GM18858 (cell line): ENCODE measurements around the gene TTC34.
"Not testable (repeated sequence)": the region's sequence is repeated elsewhere in the genome, so short reads cannot be mapped to it uniquely, and the experiment has no call there.

Source experiments
- ATAC-seq: cut with Tn5 transposase; IDR thresholded peaks from one replicate; pipeline ENCODE4 v1.9.1; 2021; ENCODE audit not compliant: unreplicated experiment

Gene TTC34

GRCh38 chr1:2778220-2778592 lies 23.3 kb downstream of the TTC34 start:
- ATAC-seq = no peak

GRCh38 chr1:2777424-2778219 lies 23.9 kb downstream of the TTC34 start:
- no peak for ATAC-seq

GRCh38 chr1:2775333-2775732 lies 26.2 kb downstream of the TTC34 start:
- not testable (repeated sequence) for ATAC-seq

GRCh38 chr1:2768052-2768451 lies 33.4 kb downstream of the TTC34 start:
- ATAC-seq = not testable (repeated sequence)

- ATAC-seq = not testable (repeated sequence)
Observed at GRCh38 chr1:2759433-2759832, 42.1 kb downstream of the TTC34 start.

- not testable (repeated sequence) for ATAC-seq
Observed at GRCh38 chr1:2757519-2757918, 44.0 kb downstream of the TTC34 start.

- not testable (repeated sequence) for ATAC-seq
Observed at GRCh38 chr1:2755426-2755825, 46.1 kb downstream of the TTC34 start.

GRCh38 chr1:2754597-2754996 lies 46.9 kb downstream of the TTC34 start:
- not testable (repeated sequence) for ATAC-seq

GRCh38 chr1:2752503-2752902 lies 49.0 kb downstream of the TTC34 start:
- not testable (repeated sequence) for ATAC-seq

GRCh38 chr1:2751866-2752265 lies 49.6 kb downstream of the TTC34 start:
- not testable (repeated sequence) for ATAC-seq

GRCh38 chr1:2750766-2751730 lies 50.4 kb downstream of the TTC34 start:
- not testable (repeated sequence) for ATAC-seq

- ATAC-seq = not testable (repeated sequence)
Observed at GRCh38 chr1:2750041-2750680, 51.3 kb downstream of the TTC34 start.

- not testable (repeated sequence) for ATAC-seq
Observed at GRCh38 chr1:2748626-2749025, 52.9 kb downstream of the TTC34 start.

- ATAC-seq = not testable (repeated sequence)
Observed at GRCh38 chr1:2694796-2695195, 106.7 kb downstream of the TTC34 start.

GRCh38 chr1:2690180-2690579 lies 111.3 kb downstream of the TTC34 start:
- not testable (repeated sequence) for ATAC-seq

- ATAC-seq = not testable (repeated sequence)
Observed at GRCh38 chr1:2688336-2688665, 113.2 kb downstream of the TTC34 start.

- not testable (repeated sequence) for ATAC-seq
Observed at GRCh38 chr1:2687638-2688335, 113.7 kb downstream of the TTC34 start.

GRCh38 chr1:2687174-2687591 lies 114.3 kb downstream of the TTC34 start:
- ATAC-seq = not testable (repeated sequence)

GRCh38 chr1:2686091-2686863 lies 115.2 kb downstream of the TTC34 start:
- not testable (repeated sequence) for ATAC-seq

- not testable (repeated sequence) for ATAC-seq
Observed at GRCh38 chr1:2685671-2686070, 115.8 kb downstream of the TTC34 start.
